Endothelial cell of umbilical vein (primary cell): ENCODE data around the gene SLC4A2. TPM values are rescaled to one million over a fixed set of nuclear protein-coding genes. Genes with fewer than 3 reads are reported as not detected.
A peak's percentile ranks its signal among the peaks of the same experiment; 100 is the strongest.

ENCODE experiments used
- BruUV-seq: library from RNA; stranded (reverse); fragments of 400-500 nt; replicated peaks from 2 replicates; lab custom pipeline; 2021; lab: Mats Ljungman, UMichigan
- CTCF ChIA-PET: fragments of 300-600, 350-600 bp; sonication (Branson Sonifier 250); formaldehyde crosslinking; loops from one replicate; lab custom pipeline; 2021; ENCODE audit warnings: antibody characterized with exemption, inconsistent platforms; lab: Charles Lee
- POLR2A ChIA-PET: fragments of 300-600, 350-600 bp; sonication (Branson Sonifier 250); formaldehyde crosslinking; loops from one replicate; lab custom pipeline; 2021; ENCODE audit warnings: antibody characterized with exemption, inconsistent platforms; lab: Charles Lee
- DNase-seq: peaks from one replicate; pipeline ENCODE4 v3.0.0-alpha.2; 2011; ENCODE audit warnings: low read depth, low spot score
- FAIRE-seq: peaks from 2 replicates; lab custom pipeline; 2011; peaks lifted over from hg19 to GRCh38; lab: Jason Lieb, UNC
- H2AFZ ChIP-seq: 2 replicates; pipeline ENCODE4 v1.6.0; 2012; ENCODE audit warnings: low read depth, low read length, control low read depth, inconsistent platforms
- H3K27ac ChIP-seq: 2 replicates; pipeline ENCODE4 v1.5.1; 2011; ENCODE audit warnings: low read depth, mild to moderate bottlenecking, control low read depth, low read length, moderate library complexity; ENCODE audit not compliant: insufficient read depth
- H3K27me3 ChIP-seq, 2 experiments: 2 replicates each; pipeline versions ENCODE4 v1.6.0 to v1.6.1; 2011; ENCODE audit warnings: low read length in 2 of 2, mixed read lengths in 1 of 2; ENCODE audit not compliant: control insufficient read depth in 2 of 2, insufficient read depth in 2 of 2
- H3K36me3 ChIP-seq, 2 experiments: 2 replicates in 1 of 2; 3 replicates in 1 of 2; pipeline ENCODE4 v1.5.1; 2011; ENCODE audit warnings: low read length in 2 of 2, mild to moderate bottlenecking in 1 of 2, moderate library complexity in 1 of 2; ENCODE audit not compliant: control insufficient read depth in 2 of 2, insufficient read depth in 2 of 2; ENCODE audit errors: extremely low read depth in 1 of 2
- H3K4me1 ChIP-seq: 3 replicates; pipeline ENCODE4 v1.5.1; 2011; ENCODE audit warnings: mild to moderate bottlenecking, low read length; ENCODE audit not compliant: control insufficient read depth, insufficient read depth; ENCODE audit errors: extremely low read depth
- H3K4me2 ChIP-seq: 2 replicates; pipeline ENCODE4 v1.6.1; 2011; ENCODE audit warnings: low read length, control low read depth, mixed read lengths; ENCODE audit not compliant: insufficient read depth
- H3K4me3 ChIP-seq, 3 experiments: fragments of 200-600 bp in 1 of 3; sonication (generic), shearing (Covaris generic) in 1 of 3; replicated peaks in 1 of 3; 2 replicates each; pipeline ENCODE4 v1.5.1; 2011 to 2016; ENCODE audit warnings: control low read depth in 3 of 3, low read length in 3 of 3, mild to moderate bottlenecking in 2 of 3, inconsistent platforms in 1 of 3, low read depth in 1 of 3, moderate library complexity in 1 of 3; ENCODE audit not compliant: insufficient read depth in 1 of 3
- H3K79me2 ChIP-seq: 2 replicates; pipeline ENCODE4 v1.6.0; 2012; ENCODE audit warnings: low read length, inconsistent platforms; ENCODE audit not compliant: control insufficient read depth, insufficient read depth
- H3K9ac ChIP-seq: replicated peaks from 2 replicates; pipeline ENCODE3; 2011; ENCODE audit warnings: low read length, control low read depth; ENCODE audit not compliant: insufficient read depth; ENCODE audit errors: extremely low read depth
- H3K9me1 ChIP-seq: replicated peaks from 3 replicates; pipeline ENCODE4 v1.6.0; 2011; ENCODE audit warnings: mild to moderate bottlenecking, low read length; ENCODE audit not compliant: control insufficient read depth, insufficient read depth; ENCODE audit errors: extremely low read depth
- H3K9me3 ChIP-seq: replicated peaks from 2 replicates; pipeline ENCODE4 v1.5.1; 2012; ENCODE audit warnings: low read length, inconsistent platforms; ENCODE audit not compliant: control insufficient read depth, insufficient read depth
- H4K20me1 ChIP-seq: replicated peaks from 2 replicates; pipeline ENCODE3; 2011; ENCODE audit warnings: mild to moderate bottlenecking, low read length; ENCODE audit not compliant: control insufficient read depth, insufficient read depth; ENCODE audit errors: extremely low read depth
- CTCF ChIP-seq, 2 donors: IDR thresholded peaks; 1 replicate in 1 of 2; 2 replicates in 1 of 2; pipeline ENCODE4 v1.5.1; 2011; ENCODE audit warnings: low read length in 2 of 2, mild to moderate bottlenecking in 2 of 2, moderate library complexity in 2 of 2, control low read depth in 1 of 2, inconsistent platforms in 1 of 2, low read depth in 1 of 2; ENCODE audit not compliant: insufficient read depth in 1 of 2; ENCODE audit errors: extremely low read depth in 1 of 2
- EZH2 ChIP-seq: IDR thresholded peaks from 2 replicates; pipeline ENCODE4 v1.6.1; 2012; ENCODE audit warnings: borderline replicate concordance, low read depth, mild to moderate bottlenecking, moderate library complexity, low read length, inconsistent platforms; ENCODE audit not compliant: severe bottlenecking
- FOS ChIP-seq: IDR thresholded peaks from 2 replicates; pipeline ENCODE4 v1.6.1; 2011; ENCODE audit warnings: mild to moderate bottlenecking, low read length, moderate library complexity, borderline replicate concordance; ENCODE audit not compliant: insufficient read depth
- GATA2 ChIP-seq: IDR thresholded peaks from 2 replicates; pipeline ENCODE4 v1.7.0; 2011; ENCODE audit warnings: low read depth, mild to moderate bottlenecking, moderate library complexity, mixed read lengths, low read length; ENCODE audit not compliant: insufficient read length, insufficient read depth
- JUN ChIP-seq: IDR thresholded peaks from 2 replicates; pipeline ENCODE4 v1.6.1; 2011; ENCODE audit warnings: borderline replicate concordance, low read depth; ENCODE audit not compliant: insufficient read length, insufficient read depth
- MAX ChIP-seq: IDR thresholded peaks from 2 replicates; pipeline ENCODE4 v1.6.1; 2011; ENCODE audit not compliant: insufficient read depth, insufficient read length
- MYC ChIP-seq: IDR thresholded peaks from one replicate; pipeline ENCODE4 v1.6.1; 2011; ENCODE audit warnings: mild to moderate bottlenecking, low read depth, low read length
- POLR2A ChIP-seq: IDR thresholded peaks from 2 replicates; pipeline ENCODE4 v1.6.1; 2012; ENCODE audit warnings: low read depth, mild to moderate bottlenecking, control low read depth, low read length
- POLR2AphosphoS5 ChIP-seq: IDR thresholded peaks from 2 replicates; pipeline ENCODE4 v1.6.1; 2012; ENCODE audit warnings: low read depth, mild to moderate bottlenecking, control low read depth, low read length, moderate library complexity; ENCODE audit not compliant: insufficient read depth
- dilution Hi-C: fragments of 300-500 bp; cut with MboI; formaldehyde crosslinking; loops from one replicate; pipeline ENCODE4 v1.15.0; 2019; ENCODE audit warnings: low sequenced_read_pairs; ENCODE audit not compliant: extremely low pct_ligation_motif_present
- intact Hi-C: fragments of 100-400 bp; cut with micrococcal nuclease; formaldehyde crosslinking; loops from one replicate; pipeline ENCODE4 v1.10.0; 2022
- polyA plus RNA-seq, 4 experiments: library from polyadenylated mRNA; depleted of rRNA in 3 of 4; stranded (reverse) in 3 of 4; unstranded in 1 of 4; fragments of >200 nt; gene quantifications; 2 replicates each; pipeline versions ENCODE4 v1.2.1 to v1.2.3, GENCODE V29; 2011 to 2012; ENCODE audit warnings: missing spikeins in 1 of 4
- total RNA-seq: library from RNA; stranded (reverse); gene quantifications from 2 replicates; pipeline ENCODE4 v1.2.3, GENCODE V29; 2021

SLC4A2 gene
- total and polyA plus RNA-seq, 2 donors (not counting 3 experiments of a cell fraction or from before 2014, with no cell fraction given) = 108 to 172 TPM

- H3K9me3 ChIP-seq = no peaks in the 10 kb centered on the region
- ChIA-PET POLR2A (interaction anchor here (0.6 to 1.0 kb wide), 2 partner anchors 21 to 54 kb away, joined by 3 to 12 read pairs; no protein-coding TSS in a partner anchor), CTCF (interaction anchor here (0.7 to 4.5 kb wide), 9 partner anchors 14 to 127 kb away, joined by 3 to 29 read pairs (median 4); no protein-coding TSS in a partner anchor)
- no peak for TF ChIP-seq POLR2AphosphoS5
- no peak for TF ChIP-seq FOS
- no peak for TF ChIP-seq POLR2A
- no peak for TF ChIP-seq GATA2
- TF ChIP-seq MAX = no peak
- no peak for TF ChIP-seq MYC
- no peak for TF ChIP-seq JUN
- TF ChIP-seq EZH2 = no peak
- TF ChIP-seq CTCF (IDR thresholded peaks at IDR 0.05; ENCODE audit: extremely low read depth in 1 of 2, insufficient read depth in 1 of 2, low read depth in 1 of 2, low read length in 2 of 2) = no peak
- H2AFZ ChIP-seq = no peak overlapping the region
- peak overlapping the region; percentile 98 for H3K27ac ChIP-seq
- H3K4me1 ChIP-seq = peaks cover 52% of the 10 kb centered on the region
- H3K4me2 ChIP-seq = peak overlapping the region; percentile 94
- H4K20me1 ChIP-seq = no peaks in the 10 kb centered on the region
- peaks cover 78% of the 10 kb centered on the region for H3K79me2 ChIP-seq
- DNase-seq (peak; percentile 24), FAIRE-seq (no peak)
- intact Hi-C loops = loop anchor here (1.0 to 2.0 kb wide), 5 partner anchors 10 to 62 kb away; partner anchors contain the start of genes ABCB8 and FASTK
- no peaks in the 10 kb centered on the region for H3K27me3 ChIP-seq
- no TSS peak for BruUV-seq
- H3K36me3 ChIP-seq = peaks cover 0 to 8% of the 10 kb centered on the region in 2 experiments
- dilution Hi-C loops = no loop called here
- H3K9me1 ChIP-seq = no peaks in the 10 kb centered on the region
- H3K4me3 ChIP-seq = peak overlapping the region in 1 of 3 experiments; percentile 82
- peak overlapping the region; percentile 78 for H3K9ac ChIP-seq
Measured at GRCh38 chr7:151089893-151090730, 30.7 kb downstream of the SLC4A2 start.
